K562 (cell line): ENCODE data around the gene RSRC1. TPM values are rescaled to one million over a fixed set of nuclear protein-coding genes. Genes with fewer than 3 reads are reported as not detected.

ENCODE experiments used
- ATAC-seq: fragments of 200-7000 bp; cut with Tn5 transposase; 3 replicates; pipeline ENCODE4 v1.9.1; 2020; ENCODE audit warnings: moderate library complexity
- BruUV-seq: library from RNA; stranded (reverse); fragments of 400-500 nt; replicated peaks from 2 replicates; lab custom pipeline; 2021; lab: Mats Ljungman, UMichigan
- CTCF ChIA-PET: fragments of 300-600 bp; formaldehyde crosslinking; extraction: SDS; loops from one replicate; lab custom pipeline; 2021; ENCODE audit warnings: low intra/inter-chr PET ratio; lab: Yijun Ruan, JAX
- POLR2A ChIA-PET: fragments of 300-600, 350-650 bp; sonication (Branson Sonifier 250); formaldehyde crosslinking; extraction: SDS; loops from one replicate; lab custom pipeline; 2021; ENCODE audit warnings: antibody characterized with exemption, inconsistent platforms; lab: Yijun Ruan, JAX
- DNase-seq, 4 experiments: peaks; one replicate each; pipeline versions ENCODE4 v3.0.0 to v3.0.0-alpha.2; 2011 to 2018; ENCODE audit warnings: low spot score in 3 of 4, mixed read lengths in 3 of 4; ENCODE audit errors: extremely low read depth in 1 of 4
- FAIRE-seq: peaks from 2 replicates; lab custom pipeline; 2011; peaks lifted over from hg19 to GRCh38; lab: Jason Lieb, UNC
- H2AFZ ChIP-seq: 2 replicates; pipeline ENCODE4 v1.6.0; 2011; ENCODE audit warnings: low read depth, low read length, control low read depth, inconsistent platforms
- H3K27ac ChIP-seq: fragments of 200-600 bp; 3 replicates; pipeline ENCODE4 v1.8.0; 2011; ENCODE audit warnings: low read depth, mild to moderate bottlenecking, control low read depth, inconsistent platforms, low read length, moderate library complexity, mixed read lengths; ENCODE audit errors: extremely low read depth
- H3K27me3 ChIP-seq, 2 experiments: fragments of 300-600 bp in 1 of 2; 2 replicates in 1 of 2; 3 replicates in 1 of 2; pipeline versions ENCODE4 v1.6.0 to v1.8.0; 2011; ENCODE audit warnings: inconsistent platforms in 2 of 2, low read length in 2 of 2, mild to moderate bottlenecking in 1 of 2, mixed read lengths in 1 of 2, moderate library complexity in 1 of 2; ENCODE audit not compliant: control insufficient read depth in 2 of 2, insufficient read depth in 2 of 2
- H3K36me3 ChIP-seq: fragments of 300-600 bp; 3 replicates; pipeline ENCODE4 v1.8.0; 2011; ENCODE audit warnings: mild to moderate bottlenecking, low read length, inconsistent platforms; ENCODE audit not compliant: control insufficient read depth, insufficient read depth
- H3K4me1 ChIP-seq, 2 experiments: fragments of 200-600 bp in 1 of 2; replicated peaks in 1 of 2; 2 replicates in 1 of 2; 3 replicates in 1 of 2; pipeline versions ENCODE4 v1.5.1 to v1.8.0; 2011; ENCODE audit warnings: inconsistent platforms in 2 of 2, low read length in 2 of 2, mild to moderate bottlenecking in 1 of 2, mixed read lengths in 1 of 2, moderate library complexity in 1 of 2; ENCODE audit not compliant: control insufficient read depth in 2 of 2, insufficient read depth in 2 of 2
- H3K4me2 ChIP-seq: 2 replicates; pipeline ENCODE4 v1.6.1; 2011; ENCODE audit warnings: low read length, control low read depth, inconsistent platforms, mixed read lengths; ENCODE audit not compliant: insufficient read depth
- H3K4me3 ChIP-seq: fragments of 200-600 bp; sonication (generic), shearing (Covaris generic); 2 replicates; pipeline ENCODE4 v1.5.1; 2016; ENCODE audit warnings: control low read depth, inconsistent platforms
- H3K79me2 ChIP-seq: fragments of 200-600 bp; 3 replicates; pipeline ENCODE4 v1.8.0; 2011; ENCODE audit warnings: low read length, inconsistent platforms; ENCODE audit not compliant: control insufficient read depth, insufficient read depth
- H3K9ac ChIP-seq, 2 experiments: 2 replicates each; pipeline versions ENCODE4 v1.6.0 to v1.6.1; 2011; ENCODE audit warnings: low read depth in 2 of 2, low read length in 2 of 2, control low read depth in 1 of 2, inconsistent platforms in 1 of 2, mild to moderate bottlenecking in 1 of 2, mixed read lengths in 1 of 2; ENCODE audit not compliant: insufficient read depth in 1 of 2
- H3K9me1 ChIP-seq: one replicate; pipeline ENCODE4 v1.6.0; 2011; ENCODE audit warnings: inconsistent platforms, mild to moderate bottlenecking, low read length, moderate library complexity; ENCODE audit not compliant: control insufficient read depth, insufficient read depth
- H3K9me3 ChIP-seq: replicated peaks from 2 replicates; pipeline ENCODE4 v1.5.1; 2011; ENCODE audit warnings: low read depth, low read length, inconsistent platforms; ENCODE audit not compliant: control insufficient read depth, insufficient read depth
- H4K20me1 ChIP-seq: replicated peaks from 2 replicates; pipeline ENCODE4 v1.6.1; 2011; ENCODE audit warnings: low read length, inconsistent platforms, mixed read lengths; ENCODE audit not compliant: control insufficient read depth, insufficient read depth
- BHLHE40 ChIP-seq: IDR thresholded peaks from 2 replicates; pipeline ENCODE4 v1.6.1; 2011; ENCODE audit warnings: low read length, improper control_type of control experiment
- CHD2 ChIP-seq: IDR thresholded peaks from 2 replicates; pipeline ENCODE4 v1.6.1; 2011; ENCODE audit warnings: low read depth, low read length
- CSDE1 ChIP-seq, 2 experiments: fragments of 450-650 bp; IDR thresholded peaks; 2 replicates each; pipeline ENCODE4 v1.6.1; 2016; ENCODE audit warnings: mild to moderate bottlenecking in 1 of 2
- E2F3 ChIP-seq: fragments of 250-450 bp; sonication (Bioruptor Pico); IDR thresholded peaks from 2 replicates; pipeline ENCODE4 v1.4.0; 2020; ENCODE audit warnings: mild to moderate bottlenecking
- HOXB6 ChIP-seq: fragments of 250-450 bp; sonication (Bioruptor Pico); IDR thresholded peaks from 2 replicates; pipeline ENCODE4 v1.5.1; 2022; ENCODE audit warnings: mild to moderate bottlenecking, borderline replicate concordance
- LARP7 ChIP-seq: fragments of 450-650 bp; IDR thresholded peaks from 2 replicates; pipeline ENCODE4 v1.6.1; 2016
- MAFG ChIP-seq: fragments of 450-650 bp; conservative IDR thresholded peaks from 2 replicates; pipeline ENCODE4 v1.6.1; 2016; ENCODE audit warnings: missing genetic modification characterization, missing compliant biosample characterization
- MCM3 ChIP-seq: fragments of 450-650 bp; IDR thresholded peaks from 2 replicates; pipeline ENCODE4 v1.6.1; 2016
- NFIX ChIP-seq: fragments of 250-450 bp; sonication (Bioruptor Pico); IDR thresholded peaks from 2 replicates; pipeline ENCODE4 v1.4.0; 2020; ENCODE audit warnings: low read depth, mild to moderate bottlenecking, moderate library complexity
- NR4A1 ChIP-seq, 2 experiments: fragments of 250-450 bp in 1 of 2; fragments of 450-650 bp in 1 of 2; sonication (Bioruptor Pico) in 1 of 2; IDR thresholded peaks; 2 replicates each; pipeline versions ENCODE4 v1.4.0 to v1.6.1; 2016 to 2020; ENCODE audit warnings: mild to moderate bottlenecking in 2 of 2, missing compliant biosample characterization in 1 of 2, missing genetic modification characterization in 1 of 2, moderate library complexity in 1 of 2
- RBM14 ChIP-seq: fragments of 200-400 bp; formaldehyde crosslinking; IDR thresholded peaks from 2 replicates; pipeline ENCODE4 v1.6.1; 2018; ENCODE audit warnings: low read depth, mild to moderate bottlenecking, low read length, moderate library complexity, borderline replicate concordance; ENCODE audit not compliant: insufficient read depth
- TOE1 ChIP-seq, 2 experiments: fragments of 450-650 bp in 1 of 2; sonication (generic) in 1 of 2; formaldehyde crosslinking in 1 of 2; IDR thresholded peaks; 2 replicates each; pipeline versions ENCODE4 v1.7.1 to v1.8.0; 2016 to 2022; ENCODE audit warnings: borderline replicate concordance in 2 of 2, mild to moderate bottlenecking in 2 of 2, antibody characterized with exemption in 1 of 2, inconsistent platforms in 1 of 2, low read depth in 1 of 2, missing genetic modification reagents in 1 of 2, moderate library complexity in 1 of 2
- XRCC5 ChIP-seq: fragments of 200-400 bp; formaldehyde crosslinking; IDR thresholded peaks from 2 replicates; pipeline ENCODE4 v1.6.1; 2017; ENCODE audit warnings: low read depth, mild to moderate bottlenecking, low read length
- ZFP36 ChIP-seq: fragments of 150-350 bp; IDR thresholded peaks from 2 replicates; pipeline ENCODE4 v1.6.1; 2018; ENCODE audit warnings: low read length, low read depth; ENCODE audit not compliant: partially characterized antibody
- ZNF217 ChIP-seq: sonication (generic); formaldehyde crosslinking; IDR thresholded peaks from 2 replicates; pipeline ENCODE4 v1.8.0; 2022; ENCODE audit warnings: mild to moderate bottlenecking, missing genetic modification reagents
- ZNF239 ChIP-seq: fragments of 250-450 bp; sonication (Bioruptor Pico); IDR thresholded peaks from 2 replicates; pipeline ENCODE4 v1.4.0; 2020; ENCODE audit warnings: mild to moderate bottlenecking
- ZNF3 ChIP-seq: fragments of 250-450 bp; sonication (Bioruptor Pico); IDR thresholded peaks from 2 replicates; pipeline ENCODE4 v1.5.0; 2021; ENCODE audit warnings: mild to moderate bottlenecking, moderate library complexity
- in situ Hi-C: fragments of 300-500 bp; cut with MboI; formaldehyde crosslinking; loops from 4 replicates; pipeline ENCODE4 v1.15.0; 2018; ENCODE audit warnings: inconsistent platforms, mixed read lengths
- intact Hi-C: fragments of 100-400 bp; cut with micrococcal nuclease; formaldehyde crosslinking; loops from 2 replicates; pipeline ENCODE4 v1.14.2; 2022
- polyA plus RNA-seq, 8 experiments: library from polyadenylated mRNA; depleted of rRNA in 4 of 8; stranded (reverse) in 5 of 8; unstranded in 3 of 8; fragments of >200 nt; fragmentation: Nextera tagmentation in 2 of 8; fragmentation: Illumina TruSeq in 1 of 8; extraction: Ambion mirVana in 2 of 8; extraction: Trizol in 1 of 8; gene quantifications; 2 replicates each; pipeline versions ENCODE4 v1.2.1 to v1.2.3, GENCODE V29; 2011 to 2014; ENCODE audit warnings: inconsistent platforms in 1 of 8, missing spikeins in 1 of 8
- total RNA-seq, 7 experiments: library from RNA; depleted of rRNA in 6 of 7; stranded (reverse); fragments of >200 nt in 6 of 7; fragmentation: Illumina TruSeq in 2 of 7; extraction: Trizol in 2 of 7; gene quantifications; 2 replicates each; pipeline versions ENCODE4 v1.2.1 to v1.2.3, GENCODE V29; 2011 to 2021; ENCODE audit warnings: low replicate concordance in 1 of 7

RSRC1 gene
- total and polyA plus RNA-seq, 9 of the 15 experiments (the other 6 are each of a cell fraction or from before 2014, with no cell fraction given) = 19.3 to 128 (median 75.5) TPM

GRCh38 chr3:158297940-158298339 is 188.1 kb downstream of the RSRC1 start:
- H3K9me3 ChIP-seq = no peaks in the 10 kb centered on the region
- no peak for TF ChIP-seq ZFP36
- TF ChIP-seq NFIX = no peak
- TF ChIP-seq LARP7 = no peak
- TF ChIP-seq CHD2 = no peak
- TF ChIP-seq HOXB6 = no peak
- no peak for TF ChIP-seq ZNF3 (CRISPR knock-in tag)
- TF ChIP-seq CSDE1 (IDR thresholded peaks at IDR 0.05) = no peak
- no peak for TF ChIP-seq E2F3 (CRISPR knock-in tag)
- TF ChIP-seq MAFG (tag) = no peak
- no peak for TF ChIP-seq NR4A1 (CRISPR knock-in tag; IDR thresholded peaks at IDR 0.05)
- TF ChIP-seq NR4A1 (tag; IDR thresholded peaks at IDR 0.05) = no peak
- TF ChIP-seq TOE1 (IDR thresholded peaks at IDR 0.05; ENCODE audit: borderline replicate concordance) = no peak
- TF ChIP-seq TOE1 (CRISPR knock-in tag; IDR thresholded peaks at IDR 0.05; ENCODE audit: borderline replicate concordance, low read depth) = no peak
- no peak for TF ChIP-seq MCM3
- no peak for TF ChIP-seq BHLHE40
- TF ChIP-seq RBM14 = no peak
- no peak for TF ChIP-seq XRCC5
- TF ChIP-seq ZNF239 (CRISPR knock-in tag) = no peak
- TF ChIP-seq ZNF217 (CRISPR knock-in tag) = no peak
- H3K4me1 ChIP-seq = no peaks in the 10 kb centered on the region
- in situ Hi-C loops = no loop called here
- H4K20me1 ChIP-seq = no peaks in the 10 kb centered on the region
- FAIRE-seq (no peak), ATAC-seq (no peak), DNase-seq (no peak)
- H3K27ac ChIP-seq = no peak overlapping the region
- no peaks in the 10 kb centered on the region for H3K79me2 ChIP-seq
- POLR2A ChIA-PET = no interaction called here
- H3K27me3 ChIP-seq = no peaks in the 10 kb centered on the region
- H3K36me3 ChIP-seq = no peaks in the 10 kb centered on the region
- no peak overlapping the region for H3K4me2 ChIP-seq
- intact Hi-C loops = no loop called here
- no peak overlapping the region for H2AFZ ChIP-seq
- H3K9me1 ChIP-seq = no peaks in the 10 kb centered on the region
- CTCF ChIA-PET = no interaction called here
- H3K4me3 ChIP-seq = no peak overlapping the region
- BruUV-seq = no TSS peak
- no peak overlapping the region for H3K9ac ChIP-seq
